ENCODE measurements around the gene RHOH.

DNA sequence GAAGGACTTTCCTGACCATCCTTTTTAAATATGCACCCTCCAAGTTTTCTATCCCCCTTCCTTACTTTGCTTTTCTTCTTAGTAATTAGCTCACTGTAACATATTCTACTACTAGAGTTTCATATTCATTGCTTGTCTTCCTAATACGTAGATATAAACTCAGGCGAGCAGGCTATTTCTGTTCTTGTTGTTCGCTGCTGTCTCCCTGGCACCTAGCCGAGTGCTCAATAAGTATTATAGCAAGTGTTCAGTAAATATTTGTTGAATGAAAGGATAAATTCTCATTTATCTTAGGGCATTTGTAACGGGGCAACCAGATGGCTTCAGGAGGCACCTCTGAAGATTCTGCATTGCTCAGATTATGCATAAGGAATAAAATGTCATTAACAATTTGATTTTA, 6.8 kb upstream of the RHOH start:
- TF ChIP-seq RAD21 (IDR thresholded peaks at IDR 0.05; ENCODE audit: low read depth) = no peak
- TF ChIP-seq, protein P1, sequence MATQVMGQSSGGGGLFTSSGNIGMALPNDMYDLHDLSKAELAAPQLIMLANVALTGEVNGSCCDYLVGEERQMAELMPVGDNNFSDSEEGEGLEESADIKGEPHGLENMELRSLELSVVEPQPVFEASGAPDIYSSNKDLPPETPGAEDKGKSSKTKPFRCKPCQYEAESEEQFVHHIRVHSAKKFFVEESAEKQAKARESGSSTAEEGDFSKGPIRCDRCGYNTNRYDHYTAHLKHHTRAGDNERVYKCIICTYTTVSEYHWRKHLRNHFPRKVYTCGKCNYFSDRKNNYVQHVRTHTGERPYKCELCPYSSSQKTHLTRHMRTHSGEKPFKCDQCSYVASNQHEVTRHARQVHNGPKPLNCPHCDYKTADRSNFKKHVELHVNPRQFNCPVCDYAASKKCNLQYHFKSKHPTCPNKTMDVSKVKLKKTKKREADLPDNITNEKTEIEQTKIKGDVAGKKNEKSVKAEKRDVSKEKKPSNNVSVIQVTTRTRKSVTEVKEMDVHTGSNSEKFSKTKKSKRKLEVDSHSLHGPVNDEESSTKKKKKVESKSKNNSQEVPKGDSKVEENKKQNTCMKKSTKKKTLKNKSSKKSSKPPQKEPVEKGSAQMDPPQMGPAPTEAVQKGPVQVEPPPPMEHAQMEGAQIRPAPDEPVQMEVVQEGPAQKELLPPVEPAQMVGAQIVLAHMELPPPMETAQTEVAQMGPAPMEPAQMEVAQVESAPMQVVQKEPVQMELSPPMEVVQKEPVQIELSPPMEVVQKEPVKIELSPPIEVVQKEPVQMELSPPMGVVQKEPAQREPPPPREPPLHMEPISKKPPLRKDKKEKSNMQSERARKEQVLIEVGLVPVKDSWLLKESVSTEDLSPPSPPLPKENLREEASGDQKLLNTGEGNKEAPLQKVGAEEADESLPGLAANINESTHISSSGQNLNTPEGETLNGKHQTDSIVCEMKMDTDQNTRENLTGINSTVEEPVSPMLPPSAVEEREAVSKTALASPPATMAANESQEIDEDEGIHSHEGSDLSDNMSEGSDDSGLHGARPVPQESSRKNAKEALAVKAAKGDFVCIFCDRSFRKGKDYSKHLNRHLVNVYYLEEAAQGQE (IDR thresholded peaks at IDR 0.05; ENCODE audit: low read depth) = no peak
